Subcutaneous abdominal adipose tissue (tissue), 5 donors: ENCODE data around the gene GAP43.

Experiments
- H3K27ac ChIP-seq: one replicate; pipeline ENCODE4 v1.7.0; 2013; ENCODE audit warnings: low read depth, mild to moderate bottlenecking, inconsistent platforms, low read length, moderate library complexity
- H3K27me3 ChIP-seq, 5 donors: one replicate each; pipeline ENCODE4 v1.7.0; 2013; ENCODE audit warnings: low read length in 5 of 5, inconsistent platforms in 1 of 5; ENCODE audit not compliant: control insufficient read depth in 5 of 5, insufficient read depth in 4 of 5
- H3K36me3 ChIP-seq, 5 donors: one replicate each; pipeline ENCODE4 v1.7.0; 2013; ENCODE audit warnings: low read length in 5 of 5; ENCODE audit not compliant: control insufficient read depth in 5 of 5, insufficient read depth in 5 of 5
- H3K4me1 ChIP-seq, 5 donors: one replicate each; pipeline ENCODE4 v1.7.0; 2013; ENCODE audit warnings: low read length in 5 of 5, mild to moderate bottlenecking in 3 of 5, moderate library complexity in 1 of 5; ENCODE audit not compliant: control insufficient read depth in 5 of 5, insufficient read depth in 5 of 5
- H3K4me3 ChIP-seq, 5 donors: one replicate each; pipeline ENCODE4 v1.7.0; 2013; ENCODE audit warnings: low read length in 5 of 5, low read depth in 1 of 5
- H3K9ac ChIP-seq, 5 donors: one replicate each; pipeline ENCODE4 v1.7.0; 2013; ENCODE audit warnings: low read length in 5 of 5, mild to moderate bottlenecking in 4 of 5, moderate library complexity in 3 of 5
- H3K9me3 ChIP-seq, 5 donors: one replicate each; pipeline ENCODE4 v1.7.0; 2013; ENCODE audit warnings: low read length in 5 of 5; ENCODE audit not compliant: control insufficient read depth in 5 of 5
- donor health status: healthy.
- donor health status: healthy.
- donor health status: healthy.
- donor health status: healthy.
- donor health status: healthy.

GAP43 gene

GRCh38 chr3:115646027-115646690 is 22.8 kb downstream of the GAP43 start:
- Histone ChIP-seq H3K27ac (peak overlapping the region; percentile 32), H3K4me1 (peaks cover 0 to 12% (median 5%) of the 10 kb centered on the region in 5 donors), H3K9me3 (no peaks in the 10 kb centered on the region), H3K36me3 (no peaks in the 10 kb centered on the region), H3K9ac (no peak overlapping the region), H3K27me3 (no peaks in the 10 kb centered on the region), H3K4me3 (no peak overlapping the region)

- no peak overlapping the region for H3K27ac ChIP-seq
- no peaks in the 10 kb centered on the region for H3K36me3 ChIP-seq
- no peak overlapping the region for H3K4me3 ChIP-seq
- H3K27me3 ChIP-seq, result no peaks in the 10 kb centered on the region
- peaks cover 0 to 12% (median 5%) of the 10 kb centered on the region in 5 donors for H3K4me1 ChIP-seq
- no peaks in the 10 kb centered on the region for H3K9me3 ChIP-seq
- H3K9ac ChIP-seq, result no peak overlapping the region
Measured at GRCh38 chr3:115648559-115648958, 25.2 kb downstream of the GAP43 start.

GRCh38 chr3:115651087-115651486 is 27.8 kb downstream of the GAP43 start:
- H3K27me3 ChIP-seq, result no peaks in the 10 kb centered on the region
- no peak overlapping the region for H3K9ac ChIP-seq
- peaks cover 0 to 9% (median 3%) of the 10 kb centered on the region in 5 donors for H3K4me1 ChIP-seq
- no peaks in the 10 kb centered on the region for H3K9me3 ChIP-seq
- H3K36me3 ChIP-seq, result no peaks in the 10 kb centered on the region
- H3K4me3 ChIP-seq, result no peak overlapping the region
- no peak overlapping the region for H3K27ac ChIP-seq

GRCh38 chr3:115651599-115651998 is 28.3 kb downstream of the GAP43 start:
- no peaks in the 10 kb centered on the region for H3K36me3 ChIP-seq
- H3K9me3 ChIP-seq, result no peaks in the 10 kb centered on the region
- no peak overlapping the region for H3K4me3 ChIP-seq
- H3K27ac ChIP-seq, result no peak overlapping the region
- no peaks in the 10 kb centered on the region for H3K27me3 ChIP-seq
- no peak overlapping the region for H3K9ac ChIP-seq
- peaks cover 0 to 4% (median 0%) of the 10 kb centered on the region in 5 donors for H3K4me1 ChIP-seq

- Histone ChIP-seq H3K9ac (no peak overlapping the region), H3K36me3 (no peaks in the 10 kb centered on the region), H3K27me3 (no peaks in the 10 kb centered on the region), H3K27ac (no peak overlapping the region), H3K4me1 (peaks cover 0 to 4% (median 2%) of the 10 kb centered on the region in 5 donors), H3K9me3 (no peaks in the 10 kb centered on the region), H3K4me3 (no peak overlapping the region)
Measured at GRCh38 chr3:115652738-115653137, 29.4 kb downstream of the GAP43 start.

- no peaks in the 10 kb centered on the region for H3K9me3 ChIP-seq
- no peak overlapping the region for H3K4me3 ChIP-seq
- no peak overlapping the region for H3K27ac ChIP-seq
- H3K36me3 ChIP-seq, result no peaks in the 10 kb centered on the region
- no peak overlapping the region for H3K9ac ChIP-seq
- no peaks in the 10 kb centered on the region for H3K27me3 ChIP-seq
- peaks cover 4 to 29% (median 21%) of the 10 kb centered on the region in 5 donors for H3K4me1 ChIP-seq
Measured at GRCh38 chr3:115655761-115656282, 32.5 kb downstream of the GAP43 start.

- Histone ChIP-seq H3K9ac (no peak overlapping the region), H3K9me3 (no peaks in the 10 kb centered on the region), H3K4me3 (no peak overlapping the region), H3K27me3 (no peaks in the 10 kb centered on the region), H3K27ac (no peak overlapping the region), H3K4me1 (peaks cover 7 to 33% (median 25%) of the 10 kb centered on the region in 5 donors), H3K36me3 (no peaks in the 10 kb centered on the region)
Measured at GRCh38 chr3:115657168-115657567, 33.9 kb downstream of the GAP43 start.

- Histone ChIP-seq H3K27me3 (no peaks in the 10 kb centered on the region), H3K4me3 (peak overlapping the region; percentile 81 to 85 (median 81)), H3K36me3 (no peaks in the 10 kb centered on the region), H3K4me1 (peaks cover 7 to 33% (median 25%) of the 10 kb centered on the region in 5 donors), H3K9ac (peak overlapping the region; percentile 87 to 100 (median 93)), H3K9me3 (no peaks in the 10 kb centered on the region), H3K27ac (peak overlapping the region; percentile 96)
Measured at GRCh38 chr3:115658032-115658336, 34.7 kb downstream of the GAP43 start.

- Histone ChIP-seq H3K9me3 (no peaks in the 10 kb centered on the region), H3K9ac (peak overlapping the region; percentile 87 to 100 (median 93))
Measured at GRCh38 chr3:115658337-115659181, 35.2 kb downstream of the GAP43 start.

More at GRCh38 chr3:115658337-115659181, 35.2 kb downstream of the GAP43 start:
- Histone ChIP-seq H3K27me3 (no peaks in the 10 kb centered on the region), H3K36me3 (no peaks in the 10 kb centered on the region), H3K4me1 (peaks cover 7 to 33% (median 25%) of the 10 kb centered on the region in 5 donors), H3K27ac (peak overlapping the region; percentile 96), H3K4me3 (peak overlapping the region; percentile 81 to 85 (median 81))
